Activated T-helper 1 cell treated with anti-CD3 and anti-CD28 coated beads, Interleukin-12 subunit alpha, Interleukin-12 subunit beta, Interleukin-2, Interleukin-4 antibody, amounts not matched to agents 30 ng/mL and 10 ng/mL and 1 ng/mL, durations not matched to agents 14 hours and 24 hours and 36 hours (primary cell): ENCODE data around the gene FBXO39. TPM values are rescaled to one million over a fixed set of nuclear protein-coding genes. Genes with fewer than 3 reads are reported as not detected.
"Not testable (repeated sequence)": the region's sequence is repeated elsewhere in the genome, so short reads cannot be mapped to it uniquely, and the experiment has no call there.

Experiments used
- DNase-seq: peaks from one replicate; pipeline ENCODE4 v3.0.0; 2021; ENCODE audit warnings: low spot score
- H3K27ac Mint-ChIP-seq: one replicate; pipeline ENCODE4 v1.8.0; 2021; ENCODE audit warnings: mild to moderate bottlenecking, mixed read lengths
- H3K27me3 Mint-ChIP-seq: one replicate; pipeline ENCODE4 v1.8.0; 2022; ENCODE audit warnings: mild to moderate bottlenecking, moderate library complexity, mixed read lengths; ENCODE audit not compliant: insufficient read depth
- H3K36me3 Mint-ChIP-seq: one replicate; pipeline ENCODE4 v1.8.0; 2021; ENCODE audit warnings: low read depth, mixed read lengths
- H3K4me1 Mint-ChIP-seq: one replicate; pipeline ENCODE4 v1.8.0; 2021; ENCODE audit warnings: low read depth, mixed read lengths
- H3K4me3 Mint-ChIP-seq: one replicate; pipeline ENCODE4 v1.8.0; 2021; ENCODE audit warnings: mild to moderate bottlenecking, moderate library complexity, mixed read lengths
- H3K9me3 Mint-ChIP-seq: one replicate; pipeline ENCODE4 v1.8.0; 2021; ENCODE audit warnings: mixed read lengths
- intact Hi-C: fragments of 100-400 bp; cut with micrococcal nuclease; formaldehyde crosslinking; loops from one replicate; pipeline ENCODE4 v1.15.1; 2024
- total RNA-seq: library from RNA; stranded (reverse); gene quantifications from 2 replicates; pipeline ENCODE4 v1.2.3, GENCODE V29; 2022

Gene FBXO39
- total RNA-seq, 1 donor from 2014 or later = not detected

- H3K9me3 Mint-ChIP-seq = no peaks in the 10 kb centered on the region
- H3K4me1 Mint-ChIP-seq = peaks cover 6% of the 10 kb centered on the region
- H3K27ac Mint-ChIP-seq = no peak overlapping the region
- no peaks in the 10 kb centered on the region for H3K36me3 Mint-ChIP-seq
- DNase-seq = no peak
- no peak overlapping the region for H3K4me3 Mint-ChIP-seq
- peaks cover 14% of the 10 kb centered on the region for H3K27me3 Mint-ChIP-seq
- intact Hi-C loops = no loop called here
Measured at GRCh38 chr17:6796887-6797490, 21.0 kb downstream of the FBXO39 start.

GRCh38 chr17:6797718-6798351 is 21.8 kb downstream of the FBXO39 start:
- DNase-seq = no peak
- Mint-ChIP-seq H3K27ac (no peak overlapping the region), H3K4me3 (no peak overlapping the region), H3K36me3 (no peaks in the 10 kb centered on the region), H3K27me3 (peaks cover 10% of the 10 kb centered on the region), H3K9me3 (no peaks in the 10 kb centered on the region), H3K4me1 (peaks cover 6% of the 10 kb centered on the region)
- intact Hi-C loops = no loop called here

DNA sequence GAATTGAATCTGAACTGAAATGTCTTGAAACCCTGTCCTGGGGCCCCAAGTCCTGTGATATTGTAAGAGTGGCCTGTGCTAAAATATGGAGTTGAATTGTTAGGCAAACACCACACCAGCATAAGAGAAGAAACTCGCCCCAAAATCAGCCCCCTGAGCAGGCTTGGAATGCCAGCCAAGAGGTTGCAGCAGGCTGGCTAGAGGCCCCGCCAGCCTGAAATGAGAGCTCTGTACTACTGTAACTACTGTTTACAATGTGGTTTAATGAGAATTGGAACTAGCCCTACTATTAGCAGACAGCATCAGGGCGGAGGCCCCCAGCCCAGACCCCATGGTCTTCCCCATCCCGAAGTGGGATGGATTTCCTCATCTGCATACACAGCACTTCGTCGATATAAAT is 23.7 kb downstream of the FBXO39 start:
- Mint-ChIP-seq H3K36me3 (no peaks in the 10 kb centered on the region), H3K27me3 (peaks cover 10% of the 10 kb centered on the region), H3K4me3 (no peak overlapping the region), H3K9me3 (no peaks in the 10 kb centered on the region), H3K27ac (no peak overlapping the region), H3K4me1 (no peaks in the 10 kb centered on the region)
- no peak for DNase-seq
- intact Hi-C loops = no loop called here

GRCh38 chr17:6800422-6801027 is 24.5 kb downstream of the FBXO39 start:
- no peaks in the 10 kb centered on the region for H3K36me3 Mint-ChIP-seq
- no peaks in the 10 kb centered on the region for H3K4me1 Mint-ChIP-seq
- no peak overlapping the region for H3K27ac Mint-ChIP-seq
- H3K27me3 Mint-ChIP-seq = peaks cover 13% of the 10 kb centered on the region
- no peak overlapping the region for H3K4me3 Mint-ChIP-seq
- no peak for DNase-seq
- intact Hi-C loops = no loop called here
- no peaks in the 10 kb centered on the region for H3K9me3 Mint-ChIP-seq

GRCh38 chr17:6811510-6811909 is 35.5 kb downstream of the FBXO39 start:
- no peaks in the 10 kb centered on the region for H3K4me1 Mint-ChIP-seq
- no peaks in the 10 kb centered on the region for H3K9me3 Mint-ChIP-seq
- no peak for DNase-seq
- no peaks in the 10 kb centered on the region for H3K36me3 Mint-ChIP-seq
- H3K27me3 Mint-ChIP-seq = peaks cover 6% of the 10 kb centered on the region
- H3K4me3 Mint-ChIP-seq = no peak overlapping the region
- no peak overlapping the region for H3K27ac Mint-ChIP-seq
- intact Hi-C loops = no loop called here

- H3K27ac Mint-ChIP-seq = no peak overlapping the region
- no peak overlapping the region for H3K4me3 Mint-ChIP-seq
- DNase-seq = no peak
- no peaks in the 10 kb centered on the region for H3K36me3 Mint-ChIP-seq
- intact Hi-C loops = no loop called here
- no peaks in the 10 kb centered on the region for H3K9me3 Mint-ChIP-seq
- H3K4me1 Mint-ChIP-seq = no peaks in the 10 kb centered on the region
- H3K27me3 Mint-ChIP-seq = peaks cover 6% of the 10 kb centered on the region
Measured at GRCh38 chr17:6812295-6812694, 36.3 kb downstream of the FBXO39 start.

- no peak for DNase-seq
- H3K9me3 Mint-ChIP-seq = no peaks in the 10 kb centered on the region
- intact Hi-C loops = no loop called here
- H3K27me3 Mint-ChIP-seq = peaks cover 13% of the 10 kb centered on the region
- no peak overlapping the region for H3K4me3 Mint-ChIP-seq
- H3K27ac Mint-ChIP-seq = no peak overlapping the region
- no peaks in the 10 kb centered on the region for H3K4me1 Mint-ChIP-seq
- H3K36me3 Mint-ChIP-seq = no peaks in the 10 kb centered on the region
Measured at GRCh38 chr17:6815775-6816174, 39.8 kb downstream of the FBXO39 start.

- H3K36me3 Mint-ChIP-seq, H3K4me3 Mint-ChIP-seq, intact Hi-C loops, DNase-seq, H3K4me1 Mint-ChIP-seq, H3K9me3 Mint-ChIP-seq, H3K27ac Mint-ChIP-seq: not testable (repeated sequence)
- H3K27me3 Mint-ChIP-seq = peaks cover 18% of the 10 kb centered on the region
Measured at GRCh38 chr17:6816368-6816767, 40.4 kb downstream of the FBXO39 start.

DNA sequence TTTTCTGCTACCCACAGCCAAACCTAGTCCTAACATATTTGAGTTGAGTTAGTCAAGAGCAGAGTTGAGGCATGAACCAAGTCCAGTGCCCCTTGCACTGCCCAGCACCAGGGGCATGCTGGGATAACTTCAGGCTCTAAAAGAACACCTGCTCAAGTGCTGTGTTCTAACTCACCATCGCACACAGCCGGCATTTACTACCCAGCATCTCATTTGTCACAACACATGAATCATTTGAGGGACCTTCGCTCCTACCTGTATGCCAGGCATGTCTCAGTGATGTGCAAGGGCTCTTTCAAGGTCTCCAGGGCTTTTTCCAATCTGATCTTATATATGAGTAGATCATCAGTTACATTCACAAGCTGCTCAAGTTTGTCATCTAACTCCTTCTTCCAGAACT is 42.9 kb downstream of the FBXO39 start:
- intact Hi-C loops = no loop called here
- DNase-seq = no peak
- Mint-ChIP-seq H3K27ac (no peak overlapping the region), H3K36me3 (no peaks in the 10 kb centered on the region), H3K4me3 (no peak overlapping the region), H3K27me3 (peaks cover 32% of the 10 kb centered on the region), H3K4me1 (no peaks in the 10 kb centered on the region), H3K9me3 (no peaks in the 10 kb centered on the region)

GRCh38 chr17:6823011-6823442 is 47.0 kb downstream of the FBXO39 start:
- DNase-seq = no peak
- intact Hi-C loops = no loop called here
- Mint-ChIP-seq H3K4me1 (no peaks in the 10 kb centered on the region), H3K27ac (no peak overlapping the region), H3K4me3 (no peak overlapping the region), H3K36me3 (no peaks in the 10 kb centered on the region), H3K27me3 (peaks cover 44% of the 10 kb centered on the region), H3K9me3 (no peaks in the 10 kb centered on the region)

- intact Hi-C loops = loop anchor here (5.0 kb wide), 1 partner anchor 178 kb away; the partner anchor contains the start of genes C17orf100 and MED31
- H3K4me1 Mint-ChIP-seq = peaks cover 9% of the 10 kb centered on the region
- H3K36me3 Mint-ChIP-seq = no peaks in the 10 kb centered on the region
- no peak for DNase-seq
- no peaks in the 10 kb centered on the region for H3K9me3 Mint-ChIP-seq
- H3K27ac Mint-ChIP-seq = no peak overlapping the region
- H3K27me3 Mint-ChIP-seq = peaks cover 54% of the 10 kb centered on the region
- no peak overlapping the region for H3K4me3 Mint-ChIP-seq
Measured at GRCh38 chr17:6830383-6830986, 54.5 kb downstream of the FBXO39 start.

DNA sequence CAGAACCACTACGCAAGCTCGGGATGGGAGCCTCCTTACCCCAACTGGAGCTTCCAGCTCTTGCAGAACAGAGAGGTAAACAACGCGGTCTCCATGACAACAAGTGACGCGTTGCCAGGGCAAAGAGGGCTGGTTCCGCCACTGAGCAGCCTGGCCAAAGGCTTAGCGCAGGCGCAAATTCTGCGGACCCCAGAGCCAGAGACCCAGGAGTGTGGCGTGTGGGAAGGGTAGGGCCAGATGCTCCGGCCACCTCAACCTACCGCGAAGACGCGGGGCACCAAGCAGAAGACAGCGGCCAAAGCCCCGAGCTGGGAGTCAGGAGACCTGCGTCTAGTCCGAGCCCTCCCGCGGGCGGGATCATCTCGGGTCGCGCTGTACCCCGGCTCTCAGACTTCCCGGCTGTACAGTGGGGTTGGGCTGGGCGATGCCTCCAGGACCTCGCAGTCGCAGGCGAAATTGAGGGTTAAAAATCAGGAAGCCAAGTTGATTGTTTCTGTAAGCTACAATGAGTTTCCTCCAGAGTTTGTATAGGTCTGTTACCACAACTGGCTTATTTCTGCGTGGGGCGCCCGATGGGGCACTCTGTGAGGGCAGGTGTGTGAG is 55.7 kb downstream of the FBXO39 start, which contains the start of gene TEKT1:
TSS of gene TEKT1 (minus strand) at position 69 of the 603 bp plus-strand sequence. CDS start 1,353 bp downstream, outside the sequence.
- Mint-ChIP-seq H3K9me3 (no peaks in the 10 kb centered on the region), H3K36me3 (no peaks in the 10 kb centered on the region), H3K4me3 (peak within 1 kb of the TSS; percentile 71), H3K27ac (peak within 1 kb of the TSS; percentile 23), H3K27me3 (peaks cover 59% of the 10 kb centered on the region), H3K4me1 (peaks cover 9% of the 10 kb centered on the region)
- DNase-seq = peak; percentile 66
- intact Hi-C loops = loop anchor here (5.0 kb wide), 1 partner anchor 179 kb away; the partner anchor contains the start of genes C17orf100 and MED31
